Activated CD4-positive, alpha-beta T cell treated with anti-CD3 and anti-CD28 coated beads for 36 hours (primary cell): ENCODE measurements around the gene GSN. TPM values are rescaled to one million over a fixed set of nuclear protein-coding genes. Genes with fewer than 3 reads are reported as not detected.

Experiments used
- ATAC-seq: fragments of 200-7000 bp; cut with Tn5 transposase; one replicate; pipeline ENCODE4 v1.10.0; 2021; ENCODE audit warnings: mild to moderate bottlenecking, moderate library complexity
- CTCF ChIA-PET: fragments of 350-600 bp; sonication (Branson Sonifier 250); formaldehyde crosslinking; loops from one replicate; lab custom pipeline; 2021; ENCODE audit warnings: antibody characterized with exemption; lab: Charles Lee
- POLR2A ChIA-PET: fragments of 350-600 bp; sonication (Branson Sonifier 250); formaldehyde crosslinking; loops from one replicate; lab custom pipeline; 2021; ENCODE audit warnings: antibody characterized with exemption, inconsistent platforms; lab: Charles Lee
- DNase-seq: peaks from one replicate; pipeline ENCODE4 v3.0.0-alpha.2; 2020
- H3K27ac Mint-ChIP-seq: one replicate; pipeline ENCODE4 v1.8.0; 2021; ENCODE audit warnings: mixed read lengths
- H3K27me3 Mint-ChIP-seq: one replicate; pipeline ENCODE4 v1.8.0; 2021; ENCODE audit warnings: mixed read lengths
- H3K36me3 Mint-ChIP-seq: one replicate; pipeline ENCODE4 v1.8.0; 2021; ENCODE audit warnings: low read depth, mixed read lengths
- H3K4me1 Mint-ChIP-seq: one replicate; pipeline ENCODE4 v1.8.0; 2021; ENCODE audit warnings: mixed read lengths
- H3K4me3 Mint-ChIP-seq: one replicate; pipeline ENCODE4 v1.8.0; 2021; ENCODE audit warnings: mild to moderate bottlenecking, moderate library complexity, mixed read lengths
- H3K9me3 Mint-ChIP-seq: one replicate; pipeline ENCODE4 v1.8.0; 2021; ENCODE audit warnings: low read depth, mixed read lengths
- intact Hi-C, 2 experiments: fragments of 100-400 bp; cut with DNase I in 1 of 2; cut with micrococcal nuclease in 1 of 2; formaldehyde crosslinking; loops; one replicate each; pipeline versions ENCODE4 v1.14.2 to v1.15.1; 2022 to 2024; cut with DNase I, micrococcal nuclease
- total RNA-seq, 2 experiments: library from RNA; stranded (reverse); gene quantifications; one replicate each; pipeline ENCODE4 v1.2.3, GENCODE V29; 2021

Gene GSN
- total RNA-seq, 2 experiments from 2014 or later: 1.7 to 1.9 TPM

DNA sequence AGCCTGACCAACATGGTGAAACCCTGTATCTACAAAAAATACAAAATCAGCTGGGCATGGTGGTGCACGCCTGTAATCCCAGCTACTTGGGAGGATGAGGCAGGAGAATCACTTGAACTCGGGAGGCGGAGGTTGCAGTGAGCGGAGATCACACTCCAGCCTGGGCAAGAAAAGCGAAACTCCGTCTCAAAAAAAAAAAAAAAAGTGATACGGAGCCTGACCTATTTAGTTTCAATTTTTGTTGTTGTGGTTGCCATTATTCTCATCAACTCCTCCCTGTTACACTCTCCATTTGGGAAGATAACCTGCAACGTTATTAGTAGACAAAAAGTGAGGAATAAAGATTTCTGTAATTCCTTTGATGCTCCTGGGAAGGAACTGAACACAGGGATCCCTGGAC is 100.8 kb downstream of the GSN start:
- Mint-ChIP-seq H3K27ac (no peak overlapping the region), H3K4me1 (peaks cover 30% of the 10 kb centered on the region), H3K27me3 (no peaks in the 10 kb centered on the region)

DNA sequence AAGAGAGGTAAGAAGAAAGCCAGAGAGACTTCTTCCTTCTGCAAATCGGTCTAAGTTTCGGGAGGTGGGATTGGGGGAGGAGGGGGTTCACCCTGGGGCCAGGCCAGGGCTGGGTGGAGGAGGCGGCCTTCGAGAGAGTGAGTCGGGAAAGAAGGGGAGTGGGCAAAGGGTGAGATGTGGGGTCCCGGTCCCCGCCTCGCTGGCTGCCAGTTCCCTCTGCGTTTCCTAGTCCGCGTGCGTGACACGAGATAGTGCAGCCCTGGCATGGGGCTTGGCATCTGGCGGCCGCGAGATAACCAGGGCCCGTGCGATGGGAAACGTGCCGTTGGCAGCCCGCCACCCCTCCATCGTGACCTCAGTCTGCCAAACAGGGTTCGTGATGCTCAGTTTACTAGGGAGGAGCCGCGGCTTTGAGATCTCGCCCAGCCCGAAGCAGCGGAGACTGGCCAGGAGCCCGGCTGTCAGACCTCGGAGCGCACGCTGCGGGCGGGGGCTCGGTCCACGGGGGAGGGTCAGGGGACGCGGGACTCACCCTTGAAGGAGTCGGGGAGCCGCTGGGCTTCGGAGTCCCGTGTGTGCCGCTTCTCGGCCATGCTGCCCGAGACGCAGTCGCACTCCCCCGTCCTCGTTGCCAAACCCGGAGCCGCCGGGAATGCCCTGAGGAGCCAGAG is 101.8 kb downstream of the GSN start, which contains the start of gene STOM:
TSS of gene STOM (minus strand) at position 656 of the 671 bp plus-strand sequence. CDS start at position 593, 63 bp downstream.
- CTCF ChIA-PET: interaction anchor here (0.6 to 1.1 kb wide), 4 partner anchors 8 to 163 kb away, joined by 3 to 5 read pairs (median 4); no protein-coding TSS in a partner anchor
- POLR2A ChIA-PET: interaction anchor here (0.6 to 1.0 kb wide), 2 partner anchors 9 to 31 kb away, joined by 3 read pairs; no protein-coding TSS in a partner anchor

More for the DNA sequence above, 100.8 kb downstream of the GSN start:
- CTCF ChIA-PET: interaction anchor here (0.7 to 1.1 kb wide), 4 partner anchors 9 to 162 kb away, joined by 3 to 5 read pairs (median 4); no protein-coding TSS in a partner anchor
- ATAC-seq (no peak), DNase-seq (peak; percentile 6)
- H3K9me3 Mint-ChIP-seq: peaks cover 4% of the 10 kb centered on the region
- H3K36me3 Mint-ChIP-seq: peaks cover 4% of the 10 kb centered on the region
- peak overlapping the region; percentile 76 for H3K4me3 Mint-ChIP-seq
- intact Hi-C loops: loop anchor here (1.0 to 2.0 kb wide), 2 partner anchors 15 to 32 kb away; no protein-coding TSS in a partner anchor
- POLR2A ChIA-PET: interaction anchor here (0.6 to 1.0 kb wide), 2 partner anchors 8 to 30 kb away, joined by 3 read pairs; no protein-coding TSS in a partner anchor

DNA sequence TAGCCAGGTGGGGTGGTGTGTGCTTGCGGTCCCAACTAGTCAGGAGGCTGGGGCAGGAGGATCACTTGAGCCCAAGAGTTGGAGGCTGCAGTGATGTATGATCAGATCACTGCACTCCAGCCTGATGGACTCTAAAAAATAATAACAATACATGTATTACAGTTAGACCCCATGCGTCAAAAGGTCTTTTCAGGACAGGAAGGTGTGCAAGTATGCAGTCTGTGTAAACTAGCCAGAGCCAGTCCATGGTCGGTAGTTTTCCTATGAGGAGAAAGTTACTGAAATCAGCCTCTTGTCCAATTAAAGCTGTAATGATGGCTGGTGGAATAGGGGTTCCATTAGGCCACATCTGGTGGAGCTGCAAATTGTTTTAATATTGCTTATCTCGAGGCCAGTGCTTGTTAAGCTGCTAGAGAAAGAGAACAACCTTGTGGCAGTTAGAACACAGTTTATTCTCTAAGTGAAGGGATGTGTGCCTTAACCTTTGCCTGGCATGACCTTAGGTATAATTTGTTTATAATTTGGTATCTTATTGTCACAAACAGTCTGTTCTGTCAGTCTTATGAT is 103.6 kb downstream of the GSN start:
- intact Hi-C loops: loop anchor here in 1 of 2 experiments (5.0 kb wide), 1 partner anchor 659 kb away; the partner anchor contains the start of gene MEGF9
- Mint-ChIP-seq H3K36me3 (peaks cover 4% of the 10 kb centered on the region), H3K4me3 (no peak overlapping the region), H3K9me3 (peaks cover 4% of the 10 kb centered on the region), H3K27ac (no peak overlapping the region), H3K27me3 (no peaks in the 10 kb centered on the region), H3K4me1 (peaks cover 22% of the 10 kb centered on the region)
- no peak for ATAC-seq
- no peak for DNase-seq
- POLR2A ChIA-PET: interaction anchor here (0.8 kb wide), 1 partner anchor 1207 kb away, joined by 4 read pairs; no protein-coding TSS in a partner anchor
- CTCF ChIA-PET: interaction anchor here (0.6 to 4.2 kb wide), 3 partner anchors 22 to 200 kb away, joined by 3 to 21 read pairs (median 3); no protein-coding TSS in a partner anchor

More for the DNA sequence above, 101.8 kb downstream of the GSN start, which contains the start of gene STOM:
- ATAC-seq (peak; percentile 57), DNase-seq (peak; percentile 81)
- Mint-ChIP-seq H3K9me3 (peaks cover 4% of the 10 kb centered on the region), H3K36me3 (peaks cover 4% of the 10 kb centered on the region), H3K27me3 (no peaks in the 10 kb centered on the region), H3K4me1 (peaks cover 27% of the 10 kb centered on the region), H3K27ac (peak within 1 kb of the TSS; percentile 95), H3K4me3 (peak within 1 kb of the TSS; percentile 76)
- intact Hi-C loops: loop anchor here (1.0 to 5.0 kb wide), 7 partner anchors 16 to 790 kb away; partner anchors contain the start of genes MEGF9 (in 1 of the 2), MORN5 (in 1 of the 2) and NDUFA8 (in 1 of the 2)

DNA sequence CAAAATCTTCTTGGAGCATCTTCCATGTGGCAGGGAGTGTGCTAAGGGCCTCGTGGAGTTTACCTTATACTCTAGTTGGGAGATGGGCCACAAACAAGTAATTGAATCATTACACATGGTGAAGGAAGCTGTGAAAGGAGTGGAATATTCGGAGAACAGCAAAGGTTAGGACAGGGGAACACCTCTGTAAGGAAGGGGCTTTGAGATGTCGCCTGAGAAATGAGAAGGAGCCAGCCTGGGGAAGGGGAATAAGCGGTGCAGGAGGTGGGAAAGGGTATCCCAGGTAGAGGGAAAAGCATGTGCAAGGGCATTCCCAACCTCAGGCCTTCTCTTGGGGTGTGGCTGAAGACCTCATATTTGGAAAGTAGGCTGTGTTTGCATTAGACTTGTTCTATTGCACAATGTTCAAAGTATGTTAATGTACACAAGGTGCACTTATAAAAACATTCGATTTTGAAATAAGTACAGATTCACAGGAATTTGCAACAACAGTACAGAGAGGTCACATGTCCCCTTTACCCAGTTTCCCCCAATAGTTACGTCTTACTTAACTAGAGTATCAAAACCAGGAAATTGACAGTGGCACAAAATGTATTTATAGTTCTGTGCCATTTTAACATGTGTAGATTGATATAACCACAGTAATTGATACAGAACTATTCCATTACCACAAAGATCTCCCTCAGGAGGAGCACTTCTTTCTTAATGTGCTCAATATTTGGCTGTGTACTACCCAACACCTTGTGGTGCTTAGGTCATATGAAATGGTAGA is 104.5 kb downstream of the GSN start:
- CTCF ChIA-PET: interaction anchor here (0.6 to 4.2 kb wide), 4 partner anchors 27 to 201 kb away, joined by 3 to 21 read pairs (median 4); no protein-coding TSS in a partner anchor
- Mint-ChIP-seq H3K27ac (no peak overlapping the region), H3K4me3 (no peak overlapping the region), H3K9me3 (peaks cover 4% of the 10 kb centered on the region), H3K27me3 (no peaks in the 10 kb centered on the region), H3K4me1 (peaks cover 17% of the 10 kb centered on the region), H3K36me3 (peaks cover 4% of the 10 kb centered on the region)
- ATAC-seq (no peak), DNase-seq (no peak)
- intact Hi-C loops: loop anchor here in 1 of 2 experiments (5.0 kb wide), 1 partner anchor 660 kb away; the partner anchor contains the start of gene MEGF9
- POLR2A ChIA-PET: no interaction called here

DNA sequence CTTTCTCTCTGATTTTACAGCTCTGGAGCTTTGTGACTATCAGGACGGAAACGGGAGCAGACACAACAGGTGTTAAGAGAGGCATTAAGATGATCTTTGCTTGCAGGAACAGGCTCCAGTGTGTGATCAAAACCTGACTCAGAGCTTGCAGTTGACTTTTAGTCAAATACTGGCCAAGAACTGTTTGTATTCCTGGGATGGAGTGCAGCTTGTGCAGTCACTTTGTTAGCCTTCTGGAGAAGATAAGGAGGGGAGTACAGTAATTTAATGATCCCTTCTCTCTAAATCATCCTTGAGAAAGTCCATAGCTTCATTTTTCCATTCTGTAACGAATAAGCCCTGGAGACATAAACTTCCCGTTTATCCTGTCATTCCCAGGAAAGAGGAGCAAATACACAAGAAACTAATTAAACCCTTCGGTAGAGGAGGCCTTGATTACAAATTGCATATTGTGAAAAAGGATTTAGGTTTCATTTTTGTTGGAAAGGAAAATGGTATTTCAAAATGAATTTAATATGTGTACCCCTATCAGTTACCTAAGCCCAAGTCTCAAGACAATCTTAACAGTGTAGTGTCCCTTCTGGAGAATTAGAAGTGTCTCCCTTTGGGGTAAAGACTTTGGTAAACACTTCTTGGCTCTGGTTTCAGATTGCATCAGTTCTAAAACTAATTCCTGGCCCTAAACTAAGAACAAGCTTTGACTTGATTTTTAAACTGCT is 105.2 kb downstream of the GSN start:
- DNase-seq (no peak), ATAC-seq (no peak)
- peaks cover 4% of the 10 kb centered on the region for H3K9me3 Mint-ChIP-seq
- no peak overlapping the region for H3K27ac Mint-ChIP-seq
- ChIA-PET CTCF (interaction anchor here (0.6 to 4.2 kb wide), 3 partner anchors 26 to 67 kb away, joined by 3 to 21 read pairs (median 5); no protein-coding TSS in a partner anchor), POLR2A (no interaction called here)
- H3K4me1 Mint-ChIP-seq: peaks cover 13% of the 10 kb centered on the region
- peaks cover 6% of the 10 kb centered on the region for H3K36me3 Mint-ChIP-seq
- H3K27me3 Mint-ChIP-seq: no peaks in the 10 kb centered on the region
- no peak overlapping the region for H3K4me3 Mint-ChIP-seq
- intact Hi-C loops: loop anchor here in 1 of 2 experiments (5.0 kb wide), 1 partner anchor 661 kb away; the partner anchor contains the start of gene MEGF9

DNA sequence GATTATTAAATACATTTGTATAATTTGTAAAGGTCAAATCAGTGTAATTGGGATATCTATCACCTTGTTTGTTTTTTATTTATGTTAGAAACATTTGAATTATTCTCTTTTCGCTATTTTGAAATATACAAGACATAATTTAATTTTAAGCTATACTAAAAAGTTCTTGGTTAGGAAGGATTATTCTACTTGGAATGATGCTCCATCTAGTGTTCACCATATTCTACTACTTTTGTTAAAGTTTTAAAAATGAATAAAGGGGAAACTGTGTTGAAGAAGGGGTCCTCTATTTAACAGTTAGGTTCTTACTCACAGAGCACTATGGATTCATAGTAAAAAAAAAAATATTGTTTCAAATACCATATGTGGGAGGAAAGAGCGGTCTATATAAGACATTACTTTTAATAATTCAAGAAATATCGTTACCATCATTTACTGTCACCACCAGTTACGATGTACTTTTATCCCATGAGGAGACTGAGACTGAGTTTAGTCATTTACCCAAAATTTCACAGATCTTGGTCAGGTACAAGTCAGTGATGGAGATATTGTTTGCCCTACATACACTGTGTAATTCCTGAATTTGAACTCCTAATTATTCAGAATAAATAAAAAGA is 108.4 kb downstream of the GSN start:
- H3K36me3 Mint-ChIP-seq: peaks cover 4% of the 10 kb centered on the region
- H3K27me3 Mint-ChIP-seq: no peaks in the 10 kb centered on the region
- no peak overlapping the region for H3K4me3 Mint-ChIP-seq
- intact Hi-C loops: loop anchor here (1.0 kb wide), 1 partner anchor 56 kb away; no protein-coding TSS in a partner anchor
- H3K27ac Mint-ChIP-seq: no peak overlapping the region
- H3K9me3 Mint-ChIP-seq: no peaks in the 10 kb centered on the region
- H3K4me1 Mint-ChIP-seq: no peaks in the 10 kb centered on the region
- ChIA-PET POLR2A (no interaction called here), CTCF (interaction anchor here (1.0 to 2.1 kb wide), 5 partner anchors 22 to 59 kb away, joined by 3 to 22 read pairs (median 8); no protein-coding TSS in a partner anchor)
- ATAC-seq (no peak), DNase-seq (no peak)

DNA sequence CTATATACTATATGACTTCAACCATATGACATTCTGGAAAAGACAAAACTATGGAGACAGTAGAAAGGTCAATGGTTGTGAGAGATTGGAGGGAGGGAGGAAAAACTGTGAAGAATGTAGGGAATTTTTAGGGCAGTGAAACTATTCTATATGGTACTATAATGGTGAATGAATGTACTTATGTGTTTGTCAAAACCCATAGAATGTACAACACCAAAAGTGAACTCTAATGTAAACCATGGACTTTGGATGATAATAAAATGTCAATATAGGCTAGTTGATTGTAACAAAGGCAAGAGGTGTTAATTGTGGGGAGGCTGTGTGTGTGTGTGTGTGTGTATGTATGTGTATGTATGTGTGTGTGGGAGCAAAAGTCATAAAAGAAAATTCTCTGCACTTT is 112.9 kb downstream of the GSN start:
- CTCF ChIA-PET: interaction anchor here (0.7 to 2.1 kb wide), 6 partner anchors 17 to 167 kb away, joined by 3 to 10 read pairs (median 4); no protein-coding TSS in a partner anchor
- peaks cover 4% of the 10 kb centered on the region for H3K36me3 Mint-ChIP-seq
- no peak for DNase-seq
- peaks cover 2% of the 10 kb centered on the region for H3K27me3 Mint-ChIP-seq
- POLR2A ChIA-PET: no interaction called here
- intact Hi-C loops: no loop called here
- no peaks in the 10 kb centered on the region for H3K9me3 Mint-ChIP-seq
- no peaks in the 10 kb centered on the region for H3K4me1 Mint-ChIP-seq
- no peak overlapping the region for H3K4me3 Mint-ChIP-seq
- no peak overlapping the region for H3K27ac Mint-ChIP-seq
- no peak for ATAC-seq

Other genes with a start within 250 kb of the GSN start
- 1 to 10 TPM; 2.3 to 2.4 TPM for gene C5, start 217.9 kb upstream of the GSN start, total RNA-seq
- gene CNTRL, start 193.2 kb upstream of the GSN start, total RNA-seq: 10 to 100 TPM; 64.1 to 72.2 TPM
- 10 to 100 TPM; 52.3 to 54.7 TPM for gene RAB14, start 66.3 kb upstream of the GSN start, total RNA-seq
- gene STOM, start 102.1 kb downstream of the GSN start, total RNA-seq: 10 to 100 TPM; 34.7 to 44.5 TPM
- gene GGTA1, start 231.7 kb downstream of the GSN start, total RNA-seq: not detected